Adipose tissue (tissue), 3 donors: Measurements from ENCODE around the gene RBCK1. TPM values are rescaled to one million over a fixed set of nuclear protein-coding genes. Genes with fewer than 3 reads are reported as not detected.
"Not testable (repeated sequence)": the region's sequence is repeated elsewhere in the genome, so short reads cannot be mapped to it uniquely, and the experiment has no call there.

Experiments
- H3K27ac ChIP-seq: one replicate; pipeline ENCODE4 v1.5.1; 2013; ENCODE audit warnings: low read depth, low read length
- WGBS, 3 donors: extraction: QIAGEN DNeasy Blood & Tissue Kit; methylation state at CpG; one replicate each; pipeline ENCODE4 v1.1.7; 2013; 5-methylcytosine and 5-hydroxymethylcytosine counted together
- polyA plus RNA-seq, 3 donors: library from polyadenylated mRNA; stranded (reverse); fragments of 200-250 nt; gene quantifications; one replicate each; pipeline ENCODE4 v1.2.3, GENCODE V29; 2013
- donor health status: healthy with polysubstance abuse.
- donor health status: Bipolar disorder and iron deficiency.
- donor health status: healthy.

Gene RBCK1
- polyA plus RNA-seq, 3 donors: 58.7 to 81.0 (median 65.6) TPM

DNA sequence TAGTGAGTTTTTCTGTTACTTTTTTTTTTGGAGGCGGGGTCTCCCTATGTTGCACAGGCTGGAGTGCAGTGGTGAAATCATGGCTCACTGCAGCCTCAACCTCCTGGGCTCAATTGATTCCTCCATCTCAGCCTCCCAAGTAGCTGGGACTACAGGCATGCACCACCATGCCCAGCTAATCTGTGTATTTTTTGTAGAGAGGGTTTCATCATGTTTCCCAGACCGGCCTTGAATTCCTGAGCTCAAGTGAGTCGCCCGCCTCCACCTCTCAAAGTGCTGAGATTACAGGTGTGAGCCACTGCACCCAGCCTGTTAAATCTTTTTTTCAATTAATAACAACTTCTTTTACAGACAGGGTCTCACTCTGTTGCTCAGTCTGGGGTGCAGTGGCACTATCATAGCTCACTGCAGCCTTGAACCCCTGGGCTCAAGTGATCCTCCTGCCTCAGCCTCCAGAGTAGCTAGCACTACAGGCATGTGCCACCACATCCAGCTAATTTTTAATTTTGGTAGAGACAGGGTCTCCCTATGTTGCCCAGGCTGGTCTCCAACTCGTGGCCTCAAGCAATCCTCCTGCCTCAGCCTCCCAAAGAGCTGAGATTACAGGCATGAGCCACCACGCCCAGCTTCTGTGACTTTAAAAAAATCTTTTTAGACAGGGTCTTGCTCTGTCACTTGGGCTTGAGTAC lies 68.6 kb downstream of the RBCK1 start:
- WGBS, 3 donors: 92 to 99% (median 96%) methylated on average over 6 of the region's 6 CpGs
- H3K27ac ChIP-seq: not testable (repeated sequence)

DNA sequence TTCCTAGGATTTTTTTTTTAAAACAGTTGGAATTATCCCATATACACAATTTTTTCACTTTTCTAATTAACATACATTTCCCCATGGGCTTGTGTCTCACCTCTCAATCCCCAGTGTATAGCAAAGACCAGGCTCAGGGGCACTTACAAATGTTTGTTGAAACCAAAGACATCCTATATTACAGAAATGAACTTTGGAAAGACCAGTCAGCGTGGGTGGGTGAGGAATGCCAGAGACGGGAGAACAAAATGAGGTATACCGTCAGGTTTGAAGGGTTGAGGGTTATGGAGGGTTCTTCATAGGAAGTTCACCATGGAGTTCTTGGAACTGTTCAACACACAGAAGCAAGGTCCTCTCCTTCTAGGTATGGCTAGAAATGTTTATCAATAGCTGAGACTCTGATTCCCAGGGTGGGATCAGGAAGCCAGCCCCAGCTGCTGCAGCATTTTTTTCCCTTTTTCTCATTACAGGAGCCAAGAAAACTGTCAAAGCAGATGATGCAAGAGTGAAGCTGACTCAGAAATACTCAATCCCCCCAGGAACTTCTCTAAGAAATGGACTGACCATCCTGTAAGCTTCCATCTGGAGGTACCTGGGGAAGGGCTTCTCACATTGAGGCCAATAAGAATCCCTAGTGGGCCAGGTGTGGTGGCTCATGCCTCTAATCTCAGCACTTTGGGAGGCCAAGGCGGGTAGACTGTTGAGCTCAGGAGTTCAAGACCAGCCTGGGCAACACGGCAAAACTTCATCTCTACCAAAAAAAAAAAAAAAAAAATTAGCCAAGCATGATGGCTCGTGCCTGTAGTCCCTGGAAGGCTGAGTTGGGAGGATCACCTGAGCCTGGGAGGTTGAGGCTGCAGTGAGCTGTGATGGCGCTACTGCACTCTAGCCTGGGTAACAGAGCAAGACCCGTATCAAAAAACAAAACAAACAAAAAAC lies 70.2 kb downstream of the RBCK1 start:
- H3K27ac ChIP-seq: no peak overlapping the region
- 83 to 87% (median 85%) methylated on average over 8 of the region's 8 CpGs for WGBS, 3 donors

DNA sequence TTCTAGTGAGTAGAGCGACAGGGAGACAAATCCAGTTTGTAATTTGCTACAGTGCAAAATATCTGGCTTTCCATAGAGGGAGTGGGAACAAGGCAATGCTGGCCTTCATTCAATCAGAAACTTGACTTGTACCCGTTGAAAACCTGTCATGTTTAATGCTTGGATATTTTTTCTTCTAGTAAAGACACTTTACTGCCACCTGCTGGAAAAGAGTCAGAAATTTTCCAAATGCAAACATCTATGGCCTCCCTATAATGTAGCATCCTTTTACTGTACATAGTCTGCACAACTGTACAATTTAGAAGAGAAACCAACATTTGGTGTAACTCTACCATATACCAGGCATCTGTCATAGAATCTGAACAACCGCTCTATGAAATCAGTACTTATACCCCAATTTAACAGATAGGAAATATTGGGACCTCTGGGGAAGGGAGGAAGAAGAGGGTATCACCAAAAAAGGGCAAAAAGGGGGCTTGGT lies 70.9 kb downstream of the RBCK1 start:
- WGBS, 3 donors: 45 to 60% (median 50%) methylated on average over 3 of the region's 3 CpGs
- no peak overlapping the region for H3K27ac ChIP-seq

DNA sequence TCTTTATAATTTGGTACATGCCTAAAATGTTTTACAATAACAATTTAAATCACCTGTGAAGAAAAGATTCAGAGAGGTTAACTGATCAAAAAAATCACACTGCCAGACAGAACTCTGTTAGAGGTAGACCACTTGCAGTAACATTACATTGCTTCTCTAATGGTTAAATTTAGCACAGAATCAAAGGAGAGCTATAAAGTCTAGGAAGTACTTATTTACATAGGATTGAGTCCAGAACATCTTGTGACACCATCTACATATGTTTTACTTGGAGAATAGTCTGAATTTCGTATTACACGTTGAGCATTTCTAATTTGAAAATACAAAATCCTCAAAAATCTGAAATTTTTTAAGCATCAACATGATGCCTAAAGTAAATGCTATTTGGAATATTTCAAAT lies 71.4 kb downstream of the RBCK1 start:
- 34 to 89% (median 78%) methylated on average over 2 of the region's 2 CpGs for WGBS, 3 donors

DNA sequence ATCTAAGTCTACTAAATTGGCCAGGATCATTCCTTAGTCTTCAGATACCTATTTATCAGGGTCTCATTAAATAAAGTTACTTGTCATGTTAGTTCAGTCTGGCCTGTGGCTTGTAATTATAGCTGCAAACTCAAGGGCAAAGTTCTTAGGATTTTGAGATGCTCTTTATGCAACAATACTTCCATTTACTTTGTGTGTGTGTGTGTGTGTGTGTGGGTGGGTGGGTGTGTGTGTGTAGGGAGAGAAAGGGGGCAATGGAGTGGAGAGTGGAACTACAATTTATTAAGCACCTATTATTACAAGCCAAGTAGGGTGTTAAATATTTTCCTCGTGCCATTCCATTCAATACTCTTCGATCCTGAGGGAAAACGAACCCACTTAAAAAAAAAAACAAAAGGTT lies 71.9 kb downstream of the RBCK1 start:
- H3K27ac ChIP-seq: no peak overlapping the region
- 44 to 70% (median 58%) methylated on average over 3 of the region's 3 CpGs for WGBS, 3 donors

More for the DNA sequence above, 71.4 kb downstream of the RBCK1 start:
- no peak overlapping the region for H3K27ac ChIP-seq

DNA sequence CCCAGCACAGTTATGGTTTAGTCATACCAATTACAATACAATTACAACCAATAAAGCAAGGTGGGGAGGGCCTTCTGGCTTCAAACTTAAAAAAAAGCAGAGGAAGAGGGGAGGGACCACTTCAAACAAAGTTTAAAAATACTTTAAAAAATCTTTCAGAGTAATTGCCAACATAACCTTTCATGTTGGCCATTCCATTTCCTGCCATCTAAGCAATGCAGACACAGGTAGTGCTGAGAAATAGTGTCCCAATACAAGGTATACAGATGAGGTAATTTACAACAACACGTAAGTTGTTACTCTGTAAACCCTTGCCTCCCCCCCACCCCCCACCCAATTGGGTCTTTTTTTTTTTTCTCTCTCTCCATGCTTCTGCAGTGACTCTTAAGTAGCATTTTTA lies 73.1 kb downstream of the RBCK1 start:
- no peak overlapping the region for H3K27ac ChIP-seq
- WGBS, 3 donors: 64 to 89% (median 81%) methylated on average over 1 of the region's 1 CpG

Other genes with a start within 250 kb of the RBCK1 start
- not detected for gene DEFB128, start 218.6 kb upstream of the RBCK1 start, polyA plus RNA-seq
- not detected for gene DEFB129, start 181.0 kb upstream of the RBCK1 start, polyA plus RNA-seq
- gene DEFB132, start 150.6 kb upstream of the RBCK1 start, polyA plus RNA-seq: 1 to 10 TPM in 2 of 3 donors, under 1 TPM in 1; 0.06 to 1.9 (median 1.2) TPM
- 1 to 10 TPM; 3.4 to 6.2 (median 3.5) TPM for gene C20orf96, start 117.5 kb upstream of the RBCK1 start, polyA plus RNA-seq
- gene ZCCHC3, start 110.7 kb upstream of the RBCK1 start, polyA plus RNA-seq: 1 to 10 TPM; 4.1 to 8.9 (median 7.8) TPM
- gene SOX12, start 82.7 kb upstream of the RBCK1 start, polyA plus RNA-seq: 1 to 10 TPM; 2.1 to 3.3 (median 2.4) TPM
- 10 to 100 TPM in 2 of 3 donors, 1 to 10 TPM in 1; 9.8 to 26.4 (median 21.6) TPM for gene NRSN2, start 61.2 kb upstream of the RBCK1 start, polyA plus RNA-seq
- gene TRIB3, start 27.5 kb upstream of the RBCK1 start, polyA plus RNA-seq: 10 to 100 TPM in 1 of 3 donors, 1 to 10 TPM in 2; 5.4 to 12.9 (median 7.9) TPM
- 10 to 100 TPM; 11.6 to 27.3 (median 25.0) TPM for gene TBC1D20, start 54.2 kb downstream of the RBCK1 start, polyA plus RNA-seq
- 10 to 100 TPM; 24.3 to 37.1 (median 29.4) TPM for gene CSNK2A1, start 135.5 kb downstream of the RBCK1 start, polyA plus RNA-seq
- gene TCF15, start 202.0 kb downstream of the RBCK1 start, polyA plus RNA-seq: 1 to 10 TPM in 2 of 3 donors, under 1 TPM in 1; 0.35 to 8.2 (median 4.5) TPM
- 10 to 100 TPM; 13.3 to 26.1 (median 20.7) TPM for gene SRXN1, start 244.9 kb downstream of the RBCK1 start, polyA plus RNA-seq